ENCODE results near the gene LRRIQ3. TPM values are rescaled to one million over a fixed set of nuclear protein-coding genes. Genes with fewer than 3 reads are reported as not detected.
A peak's percentile ranks its signal among the peaks of the same experiment; 100 is the strongest.
"Not testable (repeated sequence)": the region's sequence is repeated elsewhere in the genome, so short reads cannot be mapped to it uniquely, and the experiment has no call there.

Gene LRRIQ3
- polyA plus RNA-seq, 3 donors = 2.3 to 5.9 (median 2.8) TPM

DNA sequence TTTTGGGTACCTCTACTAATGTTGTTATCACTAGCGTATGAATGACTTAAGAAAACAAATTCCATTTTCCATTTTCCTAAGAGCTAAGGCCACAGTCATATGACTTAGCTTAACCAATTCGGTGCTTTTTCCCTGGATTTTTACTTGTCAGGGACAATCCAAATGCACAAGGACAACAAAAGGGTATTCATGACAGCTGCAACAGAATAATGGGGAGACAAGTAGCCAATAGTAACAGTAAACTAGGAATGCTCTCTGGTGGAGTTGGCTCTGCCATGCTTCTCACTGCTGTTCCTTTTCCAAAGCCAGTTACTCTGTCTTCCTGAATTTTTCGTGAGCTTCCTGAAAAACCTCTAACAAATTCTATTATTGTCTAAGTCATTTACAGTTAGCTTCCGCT lies 52.9 kb downstream of the LRRIQ3 start:
- DNase-seq = no peak

DNA sequence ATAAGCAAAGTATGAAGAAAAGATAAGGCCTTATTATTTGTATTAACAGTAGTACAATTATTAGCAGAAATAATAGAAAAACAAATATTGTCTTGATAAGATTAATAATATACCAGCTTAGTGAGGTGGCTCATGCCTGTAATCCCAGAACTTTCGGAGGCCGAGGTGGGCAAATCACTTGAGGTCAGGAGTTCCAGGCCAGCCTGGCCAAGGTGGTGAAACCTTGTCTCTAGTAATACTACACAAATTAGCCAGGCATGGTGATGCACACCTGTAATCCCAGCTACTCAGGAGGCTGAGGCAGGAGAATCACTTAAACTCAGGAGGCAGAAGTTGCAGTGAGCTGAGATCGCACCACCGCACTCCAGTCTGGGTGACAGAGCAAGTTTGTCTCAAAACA lies 80.6 kb downstream of the LRRIQ3 start:
- DNase-seq = not testable (repeated sequence)

- no peak for DNase-seq
These were observed 84.6 kb downstream of the LRRIQ3 start for GRCh38 chr1:74113333-74113732.

GRCh38 chr1:74107394-74107793 lies 90.6 kb downstream of the LRRIQ3 start:
- DNase-seq = no peak

- no peak for DNase-seq
These were observed 106.6 kb downstream of the LRRIQ3 start for GRCh38 chr1:74091371-74091770.

- DNase-seq = no peak
These were observed 114.8 kb downstream of the LRRIQ3 start for GRCh38 chr1:74083128-74083527.

DNA sequence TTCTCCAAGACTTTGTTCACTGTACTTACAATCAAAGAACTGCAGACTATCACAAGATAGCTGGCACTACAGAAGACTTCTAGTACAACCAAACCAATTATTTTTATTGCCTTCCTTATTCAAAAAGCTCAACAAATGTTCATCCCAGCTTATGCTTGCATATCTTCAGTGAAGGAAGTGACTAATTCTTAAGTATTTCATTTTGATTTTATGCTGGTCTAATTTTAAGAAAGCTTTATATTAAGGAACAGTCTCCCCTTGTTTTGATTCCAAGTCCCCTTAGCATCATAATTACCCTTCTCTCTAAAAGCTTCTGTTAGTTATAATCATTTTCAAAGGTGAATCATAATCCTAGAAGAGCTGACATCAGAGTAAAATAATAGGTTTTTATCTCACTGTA lies 132.9 kb downstream of the LRRIQ3 start:
- no peak for DNase-seq

- no peak for DNase-seq
These were observed 140.3 kb downstream of the LRRIQ3 start for GRCh38 chr1:74057719-74058118.

DNA sequence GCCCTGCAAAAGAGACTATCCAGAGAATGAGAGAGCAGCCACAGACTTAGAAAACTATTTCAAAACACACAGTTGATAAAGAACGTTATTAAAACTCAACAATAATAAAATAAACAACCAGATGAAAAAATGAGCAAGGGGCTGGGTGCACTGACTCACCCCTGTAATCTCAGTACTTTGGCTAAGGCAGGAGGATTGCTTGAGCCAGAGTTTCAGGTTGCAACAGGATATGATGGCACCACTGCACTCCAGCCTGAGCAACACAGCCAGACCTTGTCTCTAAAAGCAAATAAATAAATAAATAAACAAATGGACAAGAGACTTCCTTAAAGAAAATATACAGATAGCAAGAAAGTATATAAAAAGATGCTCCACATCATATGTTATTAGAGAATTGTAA lies 144.6 kb downstream of the LRRIQ3 start:
- no peak for DNase-seq

- DNase-seq = no peak
These were observed 147.6 kb downstream of the LRRIQ3 start for GRCh38 chr1:74050386-74050785.

DNA sequence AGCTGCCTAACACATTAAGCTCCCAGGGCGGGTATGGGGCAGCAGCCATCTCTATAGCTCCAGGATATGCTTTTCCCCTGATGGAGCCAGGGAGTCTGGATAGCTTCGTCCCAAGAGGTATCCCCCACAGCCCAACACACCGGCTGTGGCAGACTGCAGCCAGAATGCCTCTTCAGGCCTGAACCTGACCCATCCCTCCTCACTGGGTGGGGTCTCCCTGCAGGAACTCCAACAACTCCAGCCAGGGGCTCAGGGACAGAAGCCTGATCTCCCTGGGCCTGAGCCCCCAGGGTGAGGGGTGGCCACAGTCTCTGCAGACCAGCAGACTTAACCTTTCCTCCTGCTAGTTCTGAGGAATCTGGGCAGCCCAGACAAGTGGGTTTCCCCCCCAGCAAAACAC lies 159.9 kb downstream of the LRRIQ3 start:
- no peak for DNase-seq

- no peak for DNase-seq
These were observed 185.4 kb downstream of the LRRIQ3 start for GRCh38 chr1:74012583-74012982.

DNA sequence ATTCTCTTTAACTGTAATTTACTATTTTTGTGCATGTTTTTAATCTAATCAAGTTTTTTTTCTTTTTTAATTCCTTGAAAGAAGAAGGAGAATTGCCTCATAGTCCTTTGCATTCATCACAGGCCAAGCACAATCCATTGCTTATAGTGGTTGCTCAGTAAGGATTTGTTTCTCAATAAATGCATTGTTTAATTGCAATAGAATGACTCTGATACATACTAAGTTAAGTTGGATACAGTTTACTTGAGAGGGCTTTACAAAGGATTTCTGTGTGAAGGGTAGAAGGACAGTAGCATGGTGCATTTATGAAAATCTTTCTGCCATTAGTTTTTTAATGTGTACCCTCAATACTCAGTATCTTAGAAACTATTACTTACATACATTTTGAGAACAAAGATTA lies 186.2 kb downstream of the LRRIQ3 start:
- DNase-seq = no peak

- no peak for DNase-seq
These were observed 187.8 kb downstream of the LRRIQ3 start for GRCh38 chr1:74010206-74010605.

DNA sequence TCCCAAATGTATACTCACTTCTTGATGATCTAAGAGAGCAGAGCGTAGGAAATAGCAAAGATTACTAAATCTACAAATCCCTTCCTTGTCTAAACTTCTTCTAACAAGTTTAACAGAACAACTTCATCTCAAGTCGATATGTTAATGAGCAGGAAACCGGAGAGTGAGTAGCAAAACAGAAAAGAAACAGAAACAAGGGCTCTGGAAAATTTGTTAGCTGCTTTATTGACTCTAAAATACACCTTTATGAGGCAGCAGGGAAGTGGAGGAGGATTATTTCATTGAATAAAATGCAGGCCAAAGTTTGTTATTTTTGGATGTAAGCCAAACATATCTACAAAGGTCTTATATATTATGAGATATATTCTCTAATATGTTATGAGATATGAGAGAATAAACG lies 192.4 kb downstream of the LRRIQ3 start:
- DNase-seq = no peak

- DNase-seq = no peak
These were observed 194.2 kb downstream of the LRRIQ3 start for GRCh38 chr1:74003806-74004205.

DNA sequence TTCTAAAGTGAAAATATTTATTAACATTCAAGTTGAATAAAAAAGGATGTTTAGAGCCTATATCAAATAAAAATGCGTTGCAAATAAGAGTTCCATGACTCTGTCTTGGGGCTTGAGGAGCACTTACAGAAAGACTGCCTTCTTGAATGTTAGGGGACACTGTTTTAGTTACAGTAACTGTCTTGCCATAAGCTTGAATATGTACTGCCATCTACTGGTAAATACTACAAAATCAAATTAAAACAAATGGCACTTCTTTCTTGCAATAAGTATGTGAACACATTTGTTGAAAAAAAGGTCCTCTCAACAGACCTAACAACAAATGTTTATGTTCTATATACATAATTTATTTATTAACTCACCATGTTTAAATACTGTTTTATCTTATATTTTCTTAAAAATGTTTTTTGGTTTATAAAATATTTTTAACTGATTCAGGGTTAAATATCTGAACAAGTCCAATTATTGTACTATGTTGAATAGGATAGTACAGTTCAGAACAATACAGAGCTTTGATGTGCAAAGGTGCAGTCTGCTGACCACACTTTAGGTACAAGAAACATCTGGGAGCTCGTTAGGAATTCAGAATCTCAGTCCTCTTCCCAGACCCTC lies 199.5 kb downstream of the LRRIQ3 start:
- DNase-seq = peak; percentile 29

- peak; percentile 4 for DNase-seq
These were observed 217.5 kb downstream of the LRRIQ3 start for GRCh38 chr1:73980324-73981040.

DNA sequence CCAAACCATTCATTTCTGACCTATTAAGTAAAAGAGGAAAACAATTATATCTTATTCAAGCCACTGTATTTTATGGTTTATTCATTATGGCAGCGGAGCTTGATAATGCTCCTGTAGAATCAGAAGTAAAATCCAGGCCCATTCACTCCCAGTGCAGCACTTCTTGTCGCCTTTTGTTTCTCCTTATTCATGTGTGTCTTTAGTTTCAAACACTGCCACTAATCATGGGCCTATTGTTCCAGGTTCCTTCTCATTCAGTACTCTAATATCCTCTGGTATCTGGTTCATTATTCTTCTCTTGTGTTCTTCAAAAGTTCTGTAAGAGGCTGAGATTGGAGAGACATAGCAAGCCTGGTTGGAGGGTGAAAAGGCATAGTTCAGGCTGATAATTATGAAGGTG lies 218.3 kb downstream of the LRRIQ3 start:
- DNase-seq = no peak

DNA sequence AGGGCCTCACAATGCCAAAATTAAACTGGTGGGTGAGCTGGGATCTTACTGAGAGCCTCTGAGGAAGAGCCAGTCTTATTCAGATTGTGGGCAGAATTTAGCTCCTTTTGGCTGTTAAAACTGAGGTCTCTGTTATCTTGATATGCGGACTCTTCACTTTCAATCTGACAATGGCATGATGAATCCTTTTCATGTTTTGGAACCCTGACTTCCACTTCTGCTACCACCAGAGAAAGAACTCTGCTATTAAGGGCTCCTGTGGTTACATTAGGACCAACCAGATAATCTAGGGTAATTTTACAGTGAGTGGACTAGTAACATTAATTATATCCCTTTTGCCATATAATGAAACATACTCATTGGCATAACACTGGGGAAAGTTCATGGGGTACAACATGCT lies 219.0 kb downstream of the LRRIQ3 start:
- no peak for DNase-seq
